Measurements from ENCODE around the gene FCMR.

GRCh38 chr1:206954459-206955342 is 33.0 kb upstream of the FCMR start:
- TF ChIP-seq CTCF (IDR thresholded peaks at IDR 0.05 in 2 of 3, conservative IDR thresholded peaks at IDR 0.05 in 1 of 3; ENCODE audit: control insufficient read depth in 2 of 3, extremely low read depth in 1 of 3, insufficient read depth in 1 of 3, low read depth in 3 of 3, low read length in 3 of 3): no peak
- no peak for TF ChIP-seq STAT1 (conservative IDR thresholded peaks at IDR 0.05)
- TF ChIP-seq ATF3 (IDR thresholded peaks at IDR 0.05; ENCODE audit: borderline replicate concordance, extremely low read depth, low read depth, low read length): no peak
- no peak for TF ChIP-seq EP300 (IDR thresholded peaks at IDR 0.05; ENCODE audit: borderline replicate concordance in 1 of 2, control insufficient read depth in 1 of 2, low read depth in 2 of 2, low read length in 2 of 2)
- no peak for TF ChIP-seq ZNF274 (IDR thresholded peaks at IDR 0.05; ENCODE audit: insufficient read depth, insufficient read length)

All from GM12878 (cell line).